H1 (cell line): ENCODE measurements around the gene EVX2. TPM values are rescaled to one million over a fixed set of nuclear protein-coding genes. Genes with fewer than 3 reads are reported as not detected.

Experiments
- BRCA1 ChIP-seq: IDR thresholded peaks from 2 replicates; pipeline ENCODE4 v1.6.1; 2012; ENCODE audit warnings: low read depth, low read length, improper control_type of control experiment
- CBX8 ChIP-seq: fragments of 300-800, 300-1000 bp; sonication (generic); IDR thresholded peaks from 2 replicates; pipeline ENCODE4 v1.7.1; 2016; ENCODE audit warnings: low read depth, low read length, borderline replicate concordance
- JUND ChIP-seq: IDR thresholded peaks from 2 replicates; pipeline ENCODE4 v1.6.1; 2011; ENCODE audit warnings: mild to moderate bottlenecking, improper control_type of control experiment, low read length
- MAX ChIP-seq: IDR thresholded peaks from 2 replicates; pipeline ENCODE4 v1.6.1; 2012; ENCODE audit warnings: inconsistent platforms
- PHF8 ChIP-seq: fragments of 200-600 bp; sonication (generic); conservative IDR thresholded peaks from 2 replicates; pipeline ENCODE4 v1.7.1; 2012; ENCODE audit warnings: low read depth, mild to moderate bottlenecking, inconsistent platforms, low read length, moderate library complexity
- RNF2 ChIP-seq: fragments of 200-900, 300-1000 bp; sonication (generic); IDR thresholded peaks from 2 replicates; pipeline ENCODE4 v1.7.1; 2016; ENCODE audit warnings: borderline replicate concordance, low read depth, mild to moderate bottlenecking, antibody characterized with exemption, low read length; ENCODE audit not compliant: poor library complexity, severe bottlenecking; ENCODE audit errors: missing control alignments
- SIX5 ChIP-seq: IDR thresholded peaks from 2 replicates; pipeline ENCODE4 v1.6.1; 2011; ENCODE audit warnings: mild to moderate bottlenecking, low read depth, low read length
- TCF12 ChIP-seq: IDR thresholded peaks from 2 replicates; pipeline ENCODE4 v1.6.1; 2011; ENCODE audit warnings: low read depth, mild to moderate bottlenecking, low read length
- polyA plus RNA-seq, 7 experiments: library from polyadenylated mRNA; depleted of rRNA in 3 of 7; stranded (reverse) in 5 of 7; unstranded in 2 of 7; fragments of >200 nt in 5 of 7; fragments of 200-250 nt in 2 of 7; gene quantifications; 1 replicate in 5 of 7; 2 replicates in 1 of 7; 4 replicates in 1 of 7; pipeline versions ENCODE4 v1.2.1 to v1.2.3, GENCODE V29; 2011 to 2013; ENCODE audit warnings: missing spikeins in 2 of 7, mixed read lengths in 2 of 7
- total RNA-seq: library from RNA; stranded (reverse); fragmentation: NEBNext Ultra II Directional; extraction: Animal tissue kit (Norgen Biotek cat#: 25700); gene quantifications from 2 replicates; pipeline ENCODE4 v1.2.1, GENCODE V29; 2021
- TF ChIP-seq, protein P1 (sequence below): IDR thresholded peaks from 2 replicates; pipeline ENCODE4 v1.6.1; 2011; ENCODE audit warnings: low read depth, mild to moderate bottlenecking, low read length; ENCODE audit not compliant: insufficient read depth

The EVX2 gene
- total and polyA plus RNA-seq, 2 of the 8 experiments (the other 6 are each of a cell fraction or from before 2014, with no cell fraction given), result not detected

GRCh38 chr2:176111309-176111663, 27.5 kb upstream of the EVX2 start (continued):
- TF ChIP-seq BRCA1 (no peak), JUND (no peak), SIX5 (no peak), RNF2 (no peak), PHF8 (no peak), MAX (peak; percentile 47), TCF12 (0 out of 2 replicates have a peak, but pooled peaks have one; percentile 74), CBX8 (no peak)
- TF ChIP-seq, protein P1, sequence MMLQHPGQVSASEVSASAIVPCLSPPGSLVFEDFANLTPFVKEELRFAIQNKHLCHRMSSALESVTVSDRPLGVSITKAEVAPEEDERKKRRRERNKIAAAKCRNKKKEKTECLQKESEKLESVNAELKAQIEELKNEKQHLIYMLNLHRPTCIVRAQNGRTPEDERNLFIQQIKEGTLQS, result no peak
